Measurements from ENCODE around the gene GTF2F2. TPM values are rescaled to one million over a fixed set of nuclear protein-coding genes. Genes with fewer than 3 reads are reported as not detected.

GTF2F2 gene
- total RNA-seq, 1 experiment from 2014 or later, result 37.8 TPM

DNA sequence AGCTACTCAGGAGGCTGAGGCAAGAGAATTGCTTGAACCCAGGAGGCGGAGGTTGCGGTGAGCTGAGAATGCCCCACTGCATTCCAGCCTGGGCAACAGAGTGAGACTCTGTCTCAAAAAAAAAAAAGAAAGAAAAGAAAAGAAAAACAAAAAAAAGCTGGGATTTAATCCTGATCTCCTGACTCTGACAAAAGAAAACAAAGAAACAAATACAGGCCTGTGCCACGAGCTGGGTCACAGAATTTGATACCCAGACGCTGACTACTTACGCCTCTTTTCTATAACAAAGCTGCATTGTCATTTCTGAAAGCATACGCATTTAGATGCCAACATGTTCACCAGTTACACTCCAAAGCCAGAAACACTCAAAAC lies 18.2 kb upstream of the GTF2F2 start:
- no TSS peak for BruUV-seq (replicated peaks)
- Histone ChIP-seq H3K27me3 (replicated peaks; ENCODE audit: insufficient read depth, low read depth, low read length, poor library complexity) (no peaks in the 10 kb centered on the region), H3K4me3 (ENCODE audit: low read depth, low read length, poor library complexity, severe bottlenecking) (no peak overlapping the region), H3K4me1 (ENCODE audit: insufficient read depth, low read length, poor library complexity, severe bottlenecking) (no peaks in the 10 kb centered on the region), H3K27ac (ENCODE audit: low read depth, low read length, poor library complexity, severe bottlenecking) (no peak overlapping the region), H3K36me3 (ENCODE audit: insufficient read depth, low read length, poor library complexity, severe bottlenecking) (no peaks in the 10 kb centered on the region), H3K9me3 (ENCODE audit: low read depth, low read length, poor library complexity, severe bottlenecking) (no peaks in the 10 kb centered on the region)
- no peak for DNase-seq (ENCODE audit: low spot score)
- ChIA-PET POLR2A (ENCODE audit: low non-redundant PET) (no interaction called here), CTCF (no interaction called here)
- TF ChIP-seq, protein P1, sequence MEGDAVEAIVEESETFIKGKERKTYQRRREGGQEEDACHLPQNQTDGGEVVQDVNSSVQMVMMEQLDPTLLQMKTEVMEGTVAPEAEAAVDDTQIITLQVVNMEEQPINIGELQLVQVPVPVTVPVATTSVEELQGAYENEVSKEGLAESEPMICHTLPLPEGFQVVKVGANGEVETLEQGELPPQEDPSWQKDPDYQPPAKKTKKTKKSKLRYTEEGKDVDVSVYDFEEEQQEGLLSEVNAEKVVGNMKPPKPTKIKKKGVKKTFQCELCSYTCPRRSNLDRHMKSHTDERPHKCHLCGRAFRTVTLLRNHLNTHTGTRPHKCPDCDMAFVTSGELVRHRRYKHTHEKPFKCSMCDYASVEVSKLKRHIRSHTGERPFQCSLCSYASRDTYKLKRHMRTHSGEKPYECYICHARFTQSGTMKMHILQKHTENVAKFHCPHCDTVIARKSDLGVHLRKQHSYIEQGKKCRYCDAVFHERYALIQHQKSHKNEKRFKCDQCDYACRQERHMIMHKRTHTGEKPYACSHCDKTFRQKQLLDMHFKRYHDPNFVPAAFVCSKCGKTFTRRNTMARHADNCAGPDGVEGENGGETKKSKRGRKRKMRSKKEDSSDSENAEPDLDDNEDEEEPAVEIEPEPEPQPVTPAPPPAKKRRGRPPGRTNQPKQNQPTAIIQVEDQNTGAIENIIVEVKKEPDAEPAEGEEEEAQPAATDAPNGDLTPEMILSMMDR (conservative IDR thresholded peaks at IDR 0.05; ENCODE audit: low read depth, low read length), result no peak
- no peak for TF ChIP-seq EZH2 (IDR thresholded peaks at IDR 0.05; ENCODE audit: borderline replicate concordance, low read depth, low read length, poor library complexity, severe bottlenecking)
- intact Hi-C loops (cut with micrococcal nuclease; ENCODE audit: unreplicated experiment), result no loop called here

DNA sequence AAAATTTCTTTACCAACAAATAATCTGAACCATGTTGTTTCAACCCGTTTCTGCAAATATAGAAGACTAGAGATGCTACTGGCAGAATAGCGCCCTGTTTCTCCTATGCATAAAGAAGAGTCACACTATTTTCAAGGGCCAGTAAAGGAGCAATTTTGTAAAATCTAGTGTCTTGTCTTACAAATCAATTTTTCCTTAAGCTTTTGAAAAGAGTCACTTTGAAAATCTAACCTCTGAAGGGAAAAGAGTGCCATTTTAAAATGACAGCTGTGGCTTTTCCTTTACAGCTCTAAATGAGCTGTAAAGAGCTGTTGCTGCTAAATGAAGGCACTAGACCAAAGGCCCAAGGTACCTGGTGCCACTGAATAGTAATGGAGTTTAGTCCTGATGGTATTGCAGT lies 16.9 kb upstream of the GTF2F2 start:
- Histone ChIP-seq H3K4me3 (ENCODE audit: low read depth, low read length, poor library complexity, severe bottlenecking) (no peak overlapping the region), H3K27ac (ENCODE audit: low read depth, low read length, poor library complexity, severe bottlenecking) (no peak overlapping the region), H3K4me1 (ENCODE audit: insufficient read depth, low read length, poor library complexity, severe bottlenecking) (no peaks in the 10 kb centered on the region), H3K9me3 (ENCODE audit: low read depth, low read length, poor library complexity, severe bottlenecking) (no peaks in the 10 kb centered on the region), H3K36me3 (ENCODE audit: insufficient read depth, low read length, poor library complexity, severe bottlenecking) (no peaks in the 10 kb centered on the region), H3K27me3 (replicated peaks; ENCODE audit: insufficient read depth, low read depth, low read length, poor library complexity) (no peaks in the 10 kb centered on the region)
- no peak for DNase-seq (ENCODE audit: low spot score)
- ChIA-PET CTCF (no interaction called here), POLR2A (ENCODE audit: low non-redundant PET) (no interaction called here)
- no TSS peak for BruUV-seq (replicated peaks)
- intact Hi-C loops (cut with micrococcal nuclease; ENCODE audit: unreplicated experiment), result no loop called here
- TF ChIP-seq EZH2 (IDR thresholded peaks at IDR 0.05; ENCODE audit: borderline replicate concordance, low read depth, low read length, poor library complexity, severe bottlenecking), result no peak
- TF ChIP-seq, protein P1 (conservative IDR thresholded peaks at IDR 0.05; ENCODE audit: low read depth, low read length), result no peak

DNA sequence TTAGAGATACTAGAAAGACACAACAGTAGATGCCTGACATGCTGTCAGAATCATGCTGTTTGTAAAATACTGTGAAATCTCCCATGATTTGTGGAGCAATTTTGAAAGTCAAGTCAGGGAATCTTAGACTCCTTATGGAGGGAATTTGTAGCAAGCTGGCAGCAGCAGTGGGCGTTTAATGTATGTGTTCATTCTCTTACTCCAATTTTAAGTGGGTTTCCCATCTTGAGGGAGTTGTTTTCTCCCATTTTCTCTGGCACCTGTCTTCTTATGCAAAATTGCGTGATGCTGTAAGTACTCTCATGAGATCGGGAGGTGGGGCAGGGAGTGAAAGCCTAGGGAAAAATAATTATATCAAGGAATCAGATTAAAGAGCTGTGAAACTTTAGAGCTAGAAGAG lies 16.0 kb upstream of the GTF2F2 start:
- H3K9me3 ChIP-seq (ENCODE audit: low read depth, low read length, poor library complexity, severe bottlenecking), result no peaks in the 10 kb centered on the region
- POLR2A ChIA-PET (ENCODE audit: low non-redundant PET), result no interaction called here
- no peak overlapping the region for H3K4me3 ChIP-seq (ENCODE audit: low read depth, low read length, poor library complexity, severe bottlenecking)
- CTCF ChIA-PET, result no interaction called here
- H3K27me3 ChIP-seq (replicated peaks; ENCODE audit: insufficient read depth, low read depth, low read length, poor library complexity), result no peaks in the 10 kb centered on the region
- no peak overlapping the region for H3K27ac ChIP-seq (ENCODE audit: low read depth, low read length, poor library complexity, severe bottlenecking)
- TF ChIP-seq, protein P1 (conservative IDR thresholded peaks at IDR 0.05; ENCODE audit: low read depth, low read length), result no peak
- no peak for TF ChIP-seq EZH2 (IDR thresholded peaks at IDR 0.05; ENCODE audit: borderline replicate concordance, low read depth, low read length, poor library complexity, severe bottlenecking)
- BruUV-seq (replicated peaks), result no TSS peak
- no peak for DNase-seq (ENCODE audit: low spot score)
- no peaks in the 10 kb centered on the region for H3K36me3 ChIP-seq (ENCODE audit: insufficient read depth, low read length, poor library complexity, severe bottlenecking)
- intact Hi-C loops (cut with micrococcal nuclease; ENCODE audit: unreplicated experiment), result no loop called here
- no peaks in the 10 kb centered on the region for H3K4me1 ChIP-seq (ENCODE audit: insufficient read depth, low read length, poor library complexity, severe bottlenecking)
